GM18951 (cell line): ENCODE data around the gene MRC1.

Source experiments
- POLR2A ChIP-seq: IDR thresholded peaks from 4 replicates; pipeline ENCODE4 v1.6.1; 2011; ENCODE audit warnings: mild to moderate bottlenecking; ENCODE audit not compliant: insufficient read length, insufficient read depth; ENCODE audit errors: extremely low read depth
- in situ Hi-C: fragments of 300-500 bp; cut with MboI; formaldehyde crosslinking; loops from one replicate; pipeline ENCODE4 v1.12.0; 2022; ENCODE audit warnings: low sequenced_read_pairs, mixed read lengths, inconsistent platforms; ENCODE audit not compliant: unreplicated experiment

MRC1 gene

GRCh38 chr10:17785276-17785930 lies 23.7 kb upstream of the MRC1 start:
- in situ Hi-C loops: no loop called here

GRCh38 chr10:17787087-17787961 lies 21.8 kb upstream of the MRC1 start:
- no peak for TF ChIP-seq POLR2A
- in situ Hi-C loops: no loop called here

More at GRCh38 chr10:17785276-17785930, 23.7 kb upstream of the MRC1 start:
- no peak for TF ChIP-seq POLR2A

DNA sequence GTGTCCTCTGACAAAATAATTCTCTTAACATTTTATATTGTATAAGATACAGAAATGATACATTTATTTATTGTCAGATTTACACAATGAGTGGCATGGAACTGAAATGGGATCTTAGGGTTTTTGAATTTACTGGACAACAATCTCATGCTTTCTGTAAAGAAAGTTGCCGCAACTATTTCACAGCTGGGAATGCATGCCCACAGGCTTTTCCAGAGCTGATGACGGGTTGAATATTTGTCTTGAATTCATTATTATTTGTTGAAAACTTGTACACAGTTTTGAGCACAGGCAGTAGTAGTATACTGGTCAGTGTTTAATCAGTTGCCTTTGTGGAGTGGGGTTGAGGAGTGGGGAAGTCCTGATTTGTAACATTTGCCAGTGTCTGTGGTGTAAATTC lies 20.5 kb upstream of the MRC1 start:
- in situ Hi-C loops: no loop called here
- TF ChIP-seq POLR2A: no peak

GRCh38 chr10:17789396-17789795 lies 19.8 kb upstream of the MRC1 start:
- in situ Hi-C loops: no loop called here
- TF ChIP-seq POLR2A: no peak

DNA sequence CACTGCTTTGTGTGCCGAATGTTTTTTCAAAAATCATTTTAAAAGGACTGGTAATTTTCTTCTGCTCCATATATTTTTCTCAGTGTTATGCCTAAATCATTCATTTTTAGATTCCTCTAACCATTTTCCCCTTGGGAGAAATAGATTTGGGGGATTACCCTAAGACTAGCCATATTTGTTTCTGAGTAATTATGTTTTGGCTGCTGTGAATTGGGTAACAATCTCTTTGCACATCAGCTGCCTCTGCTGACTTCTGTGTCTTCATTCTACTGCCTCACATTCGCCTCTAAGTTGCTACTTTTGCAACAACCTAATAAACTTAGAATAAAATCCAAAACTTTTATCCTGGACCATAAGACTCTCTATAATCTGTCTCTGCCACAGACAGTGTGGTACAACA lies 18.5 kb upstream of the MRC1 start:
- in situ Hi-C loops: no loop called here
- no peak for TF ChIP-seq POLR2A

GRCh38 chr10:17792991-17793390 lies 16.2 kb upstream of the MRC1 start:
- no peak for TF ChIP-seq POLR2A
- in situ Hi-C loops: no loop called here

GRCh38 chr10:17793823-17794644 lies 15.1 kb upstream of the MRC1 start:
- in situ Hi-C loops: no loop called here
- no peak for TF ChIP-seq POLR2A

GRCh38 chr10:17795083-17795482 lies 14.1 kb upstream of the MRC1 start:
- no peak for TF ChIP-seq POLR2A
- in situ Hi-C loops: no loop called here

- in situ Hi-C loops: no loop called here
- TF ChIP-seq POLR2A: no peak
These were observed 13.1 kb upstream of the MRC1 start for GRCh38 chr10:17795813-17796594.

DNA sequence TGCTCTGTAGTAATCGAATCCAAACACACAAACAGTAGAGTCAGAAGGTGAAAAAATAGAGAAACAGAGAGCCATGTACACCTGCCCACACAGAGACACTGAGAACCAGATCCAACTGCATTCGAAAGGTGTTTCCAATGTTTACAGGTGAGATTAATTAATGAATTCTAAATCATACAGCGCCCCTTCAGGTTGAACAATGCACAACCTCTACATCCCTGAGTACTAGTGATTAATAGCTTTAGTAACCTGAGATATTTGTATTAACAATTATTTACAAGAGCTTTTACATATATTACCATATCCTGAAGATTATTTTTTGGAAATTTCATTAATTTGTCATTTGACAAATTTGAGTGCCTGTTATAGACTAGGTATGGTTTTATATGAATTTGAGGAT lies 7.6 kb upstream of the MRC1 start:
- in situ Hi-C loops: no loop called here
- TF ChIP-seq POLR2A: no peak

GRCh38 chr10:17802350-17802749 lies 6.8 kb upstream of the MRC1 start:
- TF ChIP-seq POLR2A: no peak
- in situ Hi-C loops: no loop called here

- in situ Hi-C loops: no loop called here
- no peak for TF ChIP-seq POLR2A
These were observed 6.2 kb upstream of the MRC1 start for GRCh38 chr10:17802976-17803375.

GRCh38 chr10:17805330-17805729 lies 3.8 kb upstream of the MRC1 start:
- in situ Hi-C loops: no loop called here
- no peak for TF ChIP-seq POLR2A
